Measurements from ENCODE around the gene NPAS3. TPM values are rescaled to one million over a fixed set of nuclear protein-coding genes. Genes with fewer than 3 reads are reported as not detected.

Gene NPAS3
- total and polyA plus RNA-seq, 2 of the 8 experiments (the other 6 are each of a cell fraction or from before 2014, with no cell fraction given) = 0.11 to 0.60 TPM

GRCh38 chr14:33356181-33356580 lies 417.5 kb downstream of the NPAS3 start:
- peaks cover 0 to 6% (median 0%) of the 10 kb centered on the region in 4 experiments; a peak in 2 of 7 replicates for H3K4me1 ChIP-seq (replicated peaks in 1 of 4; ENCODE audit: control insufficient read depth in 3 of 4, insufficient read depth in 4 of 4, low read length in 3 of 4)
- TF ChIP-seq TBP (IDR thresholded peaks at IDR 0.05; ENCODE audit: low read depth, low read length) = no peak
- no peak for TF ChIP-seq E2F6 (IDR thresholded peaks at IDR 0.05)
- no peak for TF ChIP-seq TEAD4 (IDR thresholded peaks at IDR 0.05; ENCODE audit: low read depth, low read length)
- no peak for TF ChIP-seq TAF1 (IDR thresholded peaks at IDR 0.05; ENCODE audit: low read depth, low read length)
- no peak for TF ChIP-seq SIN3A (conservative IDR thresholded peaks at IDR 0.05 in 1 of 2, IDR thresholded peaks at IDR 0.05 in 1 of 2; ENCODE audit: low read depth in 1 of 2, low read length in 2 of 2)
- no peak for TF ChIP-seq USF2 (IDR thresholded peaks at IDR 0.05; ENCODE audit: low read length)
- no peak for TF ChIP-seq CHD2 (IDR thresholded peaks at IDR 0.05; ENCODE audit: low read length)
- TF ChIP-seq RBBP5 (IDR thresholded peaks at IDR 0.05; ENCODE audit: borderline replicate concordance, low read depth, low read length) = no peak
- H3K4me2 ChIP-seq (ENCODE audit: insufficient read depth in 1 of 2, low read depth in 2 of 2, low read length in 2 of 2) = no peak overlapping the region
- H3K56ac ChIP-seq (replicated peaks; ENCODE audit: insufficient read length, low read depth, low read length) = no peak overlapping the region
- ChIA-PET POLR2A (ENCODE audit: partially characterized antibody) (no interaction called here), CTCF (ENCODE audit: partially characterized antibody) (no interaction called here)
- H2BK20ac ChIP-seq (ENCODE audit: low read length) = no peak overlapping the region
- no peak overlapping the region for H2AFZ ChIP-seq (ENCODE audit: low read length)
- H3K4ac ChIP-seq (replicated peaks; ENCODE audit: insufficient read length, low read depth, low read length) = no peak overlapping the region
- H3K79me2 ChIP-seq (ENCODE audit: control insufficient read depth in 1 of 2, insufficient read depth in 2 of 2, low read length in 2 of 2) = no peaks in the 10 kb centered on the region
- no peak overlapping the region for H4K5ac ChIP-seq (ENCODE audit: insufficient read length, low read depth, low read length)
- H2BK5ac ChIP-seq (ENCODE audit: low read depth, low read length) = no peak overlapping the region
- no peak overlapping the region for H3K4me3 ChIP-seq (ENCODE audit: extremely low read depth in 1 of 4, insufficient read depth in 2 of 4, low read depth in 3 of 4, low read length in 4 of 4)
- H2BK120ac ChIP-seq (replicated peaks; ENCODE audit: low read depth, low read length) = no peak overlapping the region
- no peak overlapping the region for H2AK5ac ChIP-seq (ENCODE audit: low read depth, low read length)
- H4K8ac ChIP-seq (ENCODE audit: extremely low read depth, insufficient read depth, low read length) = no peak overlapping the region
- no peak overlapping the region for H4K91ac ChIP-seq (replicated peaks; ENCODE audit: insufficient read length, low read length)
- no peak overlapping the region for H3K27ac ChIP-seq (ENCODE audit: low read depth, low read length)
- H3K36me3 ChIP-seq (ENCODE audit: control insufficient read depth in 2 of 4, insufficient read depth in 4 of 4, low read length in 3 of 4) = no peaks in the 10 kb centered on the region
- WGBS, 2 experiments (ENCODE audit: extremely low coverage in 1 of 2, insufficient coverage in 1 of 2, insufficient read length in 1 of 2, insufficient replicate concordance in 2 of 2, low coverage in 1 of 2, low lambda C conversion rate in 2 of 2, missing lambda C conversion rate in 1 of 2) = 100% methylated on average over 2 of the region's 2 CpGs; no CpG with 5 or more reads in 1 of the 2 experiments
- FAIRE-seq = no peak
- H3K14ac ChIP-seq (ENCODE audit: insufficient read length) = no peak overlapping the region
- no peak overlapping the region for H2BK15ac ChIP-seq (ENCODE audit: low read length)
- no peak overlapping the region for H2BK12ac ChIP-seq (ENCODE audit: low read depth, low read length)
- H3K18ac ChIP-seq (ENCODE audit: extremely low read depth, low read length) = no peak overlapping the region
- H3K9me3 ChIP-seq (ENCODE audit: insufficient read depth in 2 of 2, low read depth in 1 of 2, low read length in 1 of 2) = no peaks in the 10 kb centered on the region
- no peaks in the 10 kb centered on the region for H3K27me3 ChIP-seq (replicated peaks in 1 of 4; ENCODE audit: control insufficient read depth in 3 of 4, extremely low read depth in 1 of 4, insufficient read depth in 3 of 4, low read length in 3 of 4)
- no peaks in the 10 kb centered on the region for H3K23me2 ChIP-seq (ENCODE audit: low read depth, low read length)
- H3K79me1 ChIP-seq (ENCODE audit: low read depth, low read length) = no peaks in the 10 kb centered on the region
- no peak overlapping the region for H3K23ac ChIP-seq (ENCODE audit: insufficient read length)
- no peak for DNase-seq (ENCODE audit: low read depth in 1 of 2, low spot score in 2 of 2)
- no peak overlapping the region for H3K9ac ChIP-seq (replicated peaks in 1 of 4; ENCODE audit: extremely low read depth in 1 of 4, low read depth in 3 of 4, low read length in 3 of 4)
- no peaks in the 10 kb centered on the region for H4K20me1 ChIP-seq (replicated peaks in 1 of 2; ENCODE audit: control insufficient read depth in 1 of 2, insufficient read depth in 2 of 2, low read length in 2 of 2)

Measured in H1 (cell line).